Adrenal gland (tissue), 5 donors: ENCODE results near the gene LIPC.

Experiments used
- CTCF ChIP-seq, 6 experiments: fragments of 450-650 bp in 4 of 6; fragments of 200-600 bp in 2 of 6; sonication (generic) in 1 of 6; IDR thresholded peaks; 1 replicate in 5 of 6; 2 replicates in 1 of 6; pipeline versions ENCODE4 v1.5.1 to v1.8.0; 2016 to 2021; ENCODE audit warnings: antibody characterized with exemption in 6 of 6, mild to moderate bottlenecking in 2 of 6, moderate library complexity in 1 of 6
- POLR2A ChIP-seq, 2 donors: fragments of 450-650 bp; IDR thresholded peaks; one replicate each; pipeline ENCODE4 v1.6.1; 2017; ENCODE audit warnings: antibody characterized with exemption in 2 of 2, mild to moderate bottlenecking in 2 of 2, moderate library complexity in 1 of 2
- donor health status: DM: no; HTN: no; CAD: no.

- TF ChIP-seq CTCF (IDR thresholded peaks at IDR 0.05) (no peak), POLR2A (IDR thresholded peaks at IDR 0.05) (no peak)
Observed at GRCh38 chr15:58433597-58434333, 2.0 kb downstream of the LIPC start.
